ENCODE results near the gene UBE3D. TPM values are rescaled to one million over a fixed set of nuclear protein-coding genes. Genes with fewer than 3 reads are reported as not detected.

The UBE3D gene
- polyA plus RNA-seq, 2 donors, result 2.3 to 5.9 TPM

- Histone ChIP-seq H3K27ac (ENCODE audit: low read depth in 2 of 2, low read length in 1 of 2) (no peak overlapping the region), H3K4me1 (ENCODE audit: control insufficient read depth in 2 of 2, insufficient read depth in 2 of 2, low read length in 1 of 2) (no peaks in the 10 kb centered on the region), H3K36me3 (ENCODE audit: control insufficient read depth in 2 of 2, insufficient read depth in 2 of 2, low read length in 1 of 2) (no peaks in the 10 kb centered on the region), H3K9me3 (ENCODE audit: control insufficient read depth in 2 of 2, insufficient read depth in 1 of 2, low read depth in 1 of 2, low read length in 1 of 2) (no peaks in the 10 kb centered on the region), H3K27me3 (ENCODE audit: control insufficient read depth in 1 of 2, insufficient read depth in 2 of 2, low read length in 2 of 2) (no peaks in the 10 kb centered on the region), H3K4me3 (ENCODE audit: low read depth in 1 of 2, low read length in 2 of 2) (no peak overlapping the region)
- WGBS, 2 donors, result 71 to 83% methylated on average over 4 of the region's 4 CpGs
These were observed 106.2 kb downstream of the UBE3D start for GRCh38 chr6:82959385-82959941.

- Histone ChIP-seq H3K4me3 (ENCODE audit: low read depth in 1 of 2, low read length in 2 of 2) (no peak overlapping the region), H3K36me3 (ENCODE audit: control insufficient read depth in 2 of 2, insufficient read depth in 2 of 2, low read length in 1 of 2) (no peaks in the 10 kb centered on the region), H3K4me1 (ENCODE audit: control insufficient read depth in 2 of 2, insufficient read depth in 2 of 2, low read length in 1 of 2) (no peaks in the 10 kb centered on the region), H3K27ac (ENCODE audit: low read depth in 2 of 2, low read length in 1 of 2) (no peak overlapping the region), H3K27me3 (ENCODE audit: control insufficient read depth in 1 of 2, insufficient read depth in 2 of 2, low read length in 2 of 2) (no peaks in the 10 kb centered on the region), H3K9me3 (ENCODE audit: control insufficient read depth in 2 of 2, insufficient read depth in 1 of 2, low read depth in 1 of 2, low read length in 1 of 2) (no peaks in the 10 kb centered on the region)
- WGBS, 2 donors, result 75 to 81% methylated on average over 1 of the region's 1 CpG
These were observed 107.1 kb downstream of the UBE3D start for GRCh38 chr6:82958551-82958950.

- Histone ChIP-seq H3K36me3 (ENCODE audit: control insufficient read depth in 2 of 2, insufficient read depth in 2 of 2, low read length in 1 of 2) (no peaks in the 10 kb centered on the region), H3K27ac (ENCODE audit: low read depth in 2 of 2, low read length in 1 of 2) (no peak overlapping the region), H3K4me3 (ENCODE audit: low read depth in 1 of 2, low read length in 2 of 2) (no peak overlapping the region), H3K27me3 (ENCODE audit: control insufficient read depth in 1 of 2, insufficient read depth in 2 of 2, low read length in 2 of 2) (no peaks in the 10 kb centered on the region), H3K9me3 (ENCODE audit: control insufficient read depth in 2 of 2, insufficient read depth in 1 of 2, low read depth in 1 of 2, low read length in 1 of 2) (no peaks in the 10 kb centered on the region), H3K4me1 (ENCODE audit: control insufficient read depth in 2 of 2, insufficient read depth in 2 of 2, low read length in 1 of 2) (no peaks in the 10 kb centered on the region)
- whole genome bisulfite sequencing, 2 donors, result 74 to 76% methylated on average over 2 of the region's 2 CpGs
These were observed 107.8 kb downstream of the UBE3D start for GRCh38 chr6:82957868-82958245.

GRCh38 chr6:82957171-82957867, 108.3 kb downstream of the UBE3D start:
- WGBS, 2 donors, result 68 to 69% methylated on average over 9 of the region's 9 CpGs

GRCh38 chr6:82955841-82956240, 109.8 kb downstream of the UBE3D start:
- 54 to 65% methylated on average over 1 of the region's 1 CpG for WGBS, 2 donors
- Histone ChIP-seq H3K9me3 (ENCODE audit: control insufficient read depth in 2 of 2, insufficient read depth in 1 of 2, low read depth in 1 of 2, low read length in 1 of 2) (no peaks in the 10 kb centered on the region), H3K27ac (ENCODE audit: low read depth in 2 of 2, low read length in 1 of 2) (no peak overlapping the region), H3K4me3 (ENCODE audit: low read depth in 1 of 2, low read length in 2 of 2) (no peak overlapping the region), H3K4me1 (ENCODE audit: control insufficient read depth in 2 of 2, insufficient read depth in 2 of 2, low read length in 1 of 2) (no peaks in the 10 kb centered on the region), H3K36me3 (ENCODE audit: control insufficient read depth in 2 of 2, insufficient read depth in 2 of 2, low read length in 1 of 2) (no peaks in the 10 kb centered on the region), H3K27me3 (ENCODE audit: control insufficient read depth in 1 of 2, insufficient read depth in 2 of 2, low read length in 2 of 2) (no peaks in the 10 kb centered on the region)

More at GRCh38 chr6:82957171-82957867, 108.3 kb downstream of the UBE3D start:
- no peaks in the 10 kb centered on the region for H3K36me3 ChIP-seq (ENCODE audit: control insufficient read depth in 2 of 2, insufficient read depth in 2 of 2, low read length in 1 of 2)
- no peaks in the 10 kb centered on the region for H3K27me3 ChIP-seq (ENCODE audit: control insufficient read depth in 1 of 2, insufficient read depth in 2 of 2, low read length in 2 of 2)
- H3K27ac ChIP-seq (ENCODE audit: low read depth in 2 of 2, low read length in 1 of 2), result no peak overlapping the region
- H3K9me3 ChIP-seq (ENCODE audit: control insufficient read depth in 2 of 2, insufficient read depth in 1 of 2, low read depth in 1 of 2, low read length in 1 of 2), result no peaks in the 10 kb centered on the region
- no peaks in the 10 kb centered on the region for H3K4me1 ChIP-seq (ENCODE audit: control insufficient read depth in 2 of 2, insufficient read depth in 2 of 2, low read length in 1 of 2)
- H3K4me3 ChIP-seq (ENCODE audit: low read depth in 1 of 2, low read length in 2 of 2), result no peak overlapping the region

- H3K27ac ChIP-seq (ENCODE audit: low read depth in 2 of 2, low read length in 1 of 2), result no peak overlapping the region
- H3K4me3 ChIP-seq (ENCODE audit: low read depth in 1 of 2, low read length in 2 of 2), result no peak overlapping the region
- no peaks in the 10 kb centered on the region for H3K27me3 ChIP-seq (ENCODE audit: control insufficient read depth in 1 of 2, insufficient read depth in 2 of 2, low read length in 2 of 2)
- no peaks in the 10 kb centered on the region for H3K4me1 ChIP-seq (ENCODE audit: control insufficient read depth in 2 of 2, insufficient read depth in 2 of 2, low read length in 1 of 2)
- H3K9me3 ChIP-seq (ENCODE audit: control insufficient read depth in 2 of 2, insufficient read depth in 1 of 2, low read depth in 1 of 2, low read length in 1 of 2), result no peaks in the 10 kb centered on the region
- WGBS, 2 donors, result 88 to 91% methylated on average over 4 of the region's 4 CpGs
- no peaks in the 10 kb centered on the region for H3K36me3 ChIP-seq (ENCODE audit: control insufficient read depth in 2 of 2, insufficient read depth in 2 of 2, low read length in 1 of 2)
These were observed 110.6 kb downstream of the UBE3D start for GRCh38 chr6:82954937-82955577.

GRCh38 chr6:82954356-82954755, 111.3 kb downstream of the UBE3D start:
- Histone ChIP-seq H3K27ac (ENCODE audit: low read depth in 2 of 2, low read length in 1 of 2) (no peak overlapping the region), H3K4me3 (ENCODE audit: low read depth in 1 of 2, low read length in 2 of 2) (no peak overlapping the region), H3K4me1 (ENCODE audit: control insufficient read depth in 2 of 2, insufficient read depth in 2 of 2, low read length in 1 of 2) (no peaks in the 10 kb centered on the region), H3K9me3 (ENCODE audit: control insufficient read depth in 2 of 2, insufficient read depth in 1 of 2, low read depth in 1 of 2, low read length in 1 of 2) (no peaks in the 10 kb centered on the region), H3K36me3 (ENCODE audit: control insufficient read depth in 2 of 2, insufficient read depth in 2 of 2, low read length in 1 of 2) (no peaks in the 10 kb centered on the region), H3K27me3 (ENCODE audit: control insufficient read depth in 1 of 2, insufficient read depth in 2 of 2, low read length in 2 of 2) (no peaks in the 10 kb centered on the region)
- 82 to 93% methylated on average over 2 of the region's 2 CpGs for WGBS, 2 donors

- no peak overlapping the region for H3K27ac ChIP-seq (ENCODE audit: low read depth in 2 of 2, low read length in 1 of 2)
- H3K4me1 ChIP-seq (ENCODE audit: control insufficient read depth in 2 of 2, insufficient read depth in 2 of 2, low read length in 1 of 2), result no peaks in the 10 kb centered on the region
- no peaks in the 10 kb centered on the region for H3K36me3 ChIP-seq (ENCODE audit: control insufficient read depth in 2 of 2, insufficient read depth in 2 of 2, low read length in 1 of 2)
- H3K9me3 ChIP-seq (ENCODE audit: control insufficient read depth in 2 of 2, insufficient read depth in 1 of 2, low read depth in 1 of 2, low read length in 1 of 2), result no peaks in the 10 kb centered on the region
- no peak overlapping the region for H3K4me3 ChIP-seq (ENCODE audit: low read depth in 1 of 2, low read length in 2 of 2)
- 64 to 68% methylated on average over 4 of the region's 4 CpGs for WGBS, 2 donors
- H3K27me3 ChIP-seq (ENCODE audit: control insufficient read depth in 1 of 2, insufficient read depth in 2 of 2, low read length in 2 of 2), result no peaks in the 10 kb centered on the region
These were observed 111.8 kb downstream of the UBE3D start for GRCh38 chr6:82953871-82954270.

GRCh38 chr6:82951935-82952334, 113.7 kb downstream of the UBE3D start:
- H3K36me3 ChIP-seq (ENCODE audit: control insufficient read depth in 2 of 2, insufficient read depth in 2 of 2, low read length in 1 of 2), result no peaks in the 10 kb centered on the region
- no peak overlapping the region for H3K4me3 ChIP-seq (ENCODE audit: low read depth in 1 of 2, low read length in 2 of 2)
- H3K27me3 ChIP-seq (ENCODE audit: control insufficient read depth in 1 of 2, insufficient read depth in 2 of 2, low read length in 2 of 2), result no peaks in the 10 kb centered on the region
- no peaks in the 10 kb centered on the region for H3K4me1 ChIP-seq (ENCODE audit: control insufficient read depth in 2 of 2, insufficient read depth in 2 of 2, low read length in 1 of 2)
- H3K9me3 ChIP-seq (ENCODE audit: control insufficient read depth in 2 of 2, insufficient read depth in 1 of 2, low read depth in 1 of 2, low read length in 1 of 2), result no peaks in the 10 kb centered on the region
- H3K27ac ChIP-seq (ENCODE audit: low read depth in 2 of 2, low read length in 1 of 2), result no peak overlapping the region
- WGBS, 2 donors, result 92 to 97% methylated on average over 1 of the region's 1 CpG

GRCh38 chr6:82951389-82951788, 114.3 kb downstream of the UBE3D start:
- Histone ChIP-seq H3K4me1 (ENCODE audit: control insufficient read depth in 2 of 2, insufficient read depth in 2 of 2, low read length in 1 of 2) (no peaks in the 10 kb centered on the region), H3K27ac (ENCODE audit: low read depth in 2 of 2, low read length in 1 of 2) (no peak overlapping the region), H3K36me3 (ENCODE audit: control insufficient read depth in 2 of 2, insufficient read depth in 2 of 2, low read length in 1 of 2) (no peaks in the 10 kb centered on the region), H3K9me3 (ENCODE audit: control insufficient read depth in 2 of 2, insufficient read depth in 1 of 2, low read depth in 1 of 2, low read length in 1 of 2) (no peaks in the 10 kb centered on the region), H3K27me3 (ENCODE audit: control insufficient read depth in 1 of 2, insufficient read depth in 2 of 2, low read length in 2 of 2) (no peaks in the 10 kb centered on the region), H3K4me3 (ENCODE audit: low read depth in 1 of 2, low read length in 2 of 2) (no peak overlapping the region)
- 49 to 61% methylated on average over 1 of the region's 1 CpG for WGBS, 2 donors
